ENCODE measurements around the gene CACFD1. TPM values are rescaled to one million over a fixed set of nuclear protein-coding genes. Genes with fewer than 3 reads are reported as not detected.

Gene CACFD1
- total and polyA plus RNA-seq, 2 experiments from 2014 or later = 5.8 to 18.2 TPM

DNA sequence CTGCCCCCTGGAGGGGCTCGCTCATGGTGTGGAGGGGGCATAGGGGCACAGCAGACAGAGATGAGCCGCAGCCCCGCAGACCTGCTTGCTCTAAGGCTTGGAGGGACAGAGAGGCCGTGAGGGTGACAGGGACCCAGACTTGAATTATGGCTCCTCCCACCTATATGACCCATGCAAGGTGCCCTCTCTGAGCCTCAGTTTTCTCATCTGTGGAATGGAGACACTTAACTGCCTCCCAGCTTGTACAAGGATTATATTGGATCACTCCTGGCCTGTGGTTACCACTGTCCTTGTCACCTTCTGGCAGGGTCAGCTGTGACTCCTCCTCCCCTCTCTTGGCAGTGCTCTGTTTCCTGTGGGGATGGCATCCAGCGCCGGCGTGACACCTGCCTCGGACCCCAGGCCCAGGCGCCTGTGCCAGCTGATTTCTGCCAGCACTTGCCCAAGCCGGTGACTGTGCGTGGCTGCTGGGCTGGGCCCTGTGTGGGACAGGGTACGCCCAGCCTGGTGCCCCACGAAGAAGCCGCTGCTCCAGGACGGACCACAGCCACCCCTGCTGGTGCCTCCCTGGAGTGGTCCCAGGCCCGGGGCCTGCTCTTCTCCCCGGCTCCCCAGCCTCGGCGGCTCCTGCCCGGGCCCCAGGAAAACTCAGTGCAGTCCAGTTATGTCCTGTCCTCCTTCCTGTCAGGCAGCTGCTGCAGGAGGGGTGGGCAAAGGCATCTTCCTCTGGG lies 4.7 kb upstream of the CACFD1 start (continued):
- TF ChIP-seq ZNF331 (CRISPR knock-in tag; IDR thresholded peaks at IDR 0.05; ENCODE audit: low read depth) (no peak), EZH2phosphoT487 (IDR thresholded peaks at IDR 0.05; ENCODE audit: unreplicated experiment) (no peak), ZNF114 (CRISPR knock-in tag; IDR thresholded peaks at IDR 0.05) (no peak), POLR2AphosphoS5 (IDR thresholded peaks at IDR 0.05; ENCODE audit: low read depth) (no peak)
- TF ChIP-seq, protein P1, sequence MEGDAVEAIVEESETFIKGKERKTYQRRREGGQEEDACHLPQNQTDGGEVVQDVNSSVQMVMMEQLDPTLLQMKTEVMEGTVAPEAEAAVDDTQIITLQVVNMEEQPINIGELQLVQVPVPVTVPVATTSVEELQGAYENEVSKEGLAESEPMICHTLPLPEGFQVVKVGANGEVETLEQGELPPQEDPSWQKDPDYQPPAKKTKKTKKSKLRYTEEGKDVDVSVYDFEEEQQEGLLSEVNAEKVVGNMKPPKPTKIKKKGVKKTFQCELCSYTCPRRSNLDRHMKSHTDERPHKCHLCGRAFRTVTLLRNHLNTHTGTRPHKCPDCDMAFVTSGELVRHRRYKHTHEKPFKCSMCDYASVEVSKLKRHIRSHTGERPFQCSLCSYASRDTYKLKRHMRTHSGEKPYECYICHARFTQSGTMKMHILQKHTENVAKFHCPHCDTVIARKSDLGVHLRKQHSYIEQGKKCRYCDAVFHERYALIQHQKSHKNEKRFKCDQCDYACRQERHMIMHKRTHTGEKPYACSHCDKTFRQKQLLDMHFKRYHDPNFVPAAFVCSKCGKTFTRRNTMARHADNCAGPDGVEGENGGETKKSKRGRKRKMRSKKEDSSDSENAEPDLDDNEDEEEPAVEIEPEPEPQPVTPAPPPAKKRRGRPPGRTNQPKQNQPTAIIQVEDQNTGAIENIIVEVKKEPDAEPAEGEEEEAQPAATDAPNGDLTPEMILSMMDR (conservative IDR thresholded peaks at IDR 0.05; ENCODE audit: low read depth in 2 of 2) = no peak

DNA sequence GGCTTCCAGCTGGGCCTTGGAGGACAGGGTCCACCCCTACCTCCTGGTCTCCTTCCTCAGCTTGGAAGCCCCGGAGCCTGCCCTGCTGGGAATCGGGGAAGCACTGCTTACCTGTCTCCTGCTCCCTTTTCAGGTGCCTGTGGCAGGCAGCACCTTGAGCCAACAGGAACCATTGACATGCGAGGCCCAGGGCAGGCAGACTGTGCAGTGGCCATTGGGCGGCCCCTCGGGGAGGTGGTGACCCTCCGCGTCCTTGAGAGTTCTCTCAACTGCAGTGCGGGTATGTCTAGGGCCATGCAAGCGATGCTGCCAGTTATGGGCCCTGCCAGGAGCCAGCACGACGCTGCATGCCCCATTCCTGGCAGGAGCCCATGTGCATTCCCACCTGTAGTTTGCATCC lies 3.8 kb upstream of the CACFD1 start:
- no peak overlapping the region for H2AFZ ChIP-seq
- Mint-ChIP-seq H3K27me3 (ENCODE audit: insufficient read depth, low read depth, poor library complexity) (peaks cover 8% of the 10 kb centered on the region), H3K9me3 (no peaks in the 10 kb centered on the region), H3K4me3 (no peak overlapping the region), H3K27ac (no peak overlapping the region), H3K4me1 (peaks cover 6% of the 10 kb centered on the region; the same call in 1 of the 3 replicates), H3K36me3 (ENCODE audit: low read depth) (no peaks in the 10 kb centered on the region)
- H3K79me2 ChIP-seq (replicated peaks; ENCODE audit: insufficient read depth) = no peaks in the 10 kb centered on the region
- no peak overlapping the region for H3K4me2 ChIP-seq
- H3K36me3 ChIP-seq (ENCODE audit: insufficient read depth) = no peaks in the 10 kb centered on the region
- H3F3A ChIP-seq (replicated peaks; ENCODE audit: low read depth) = no peaks in the 10 kb centered on the region
- DNase-seq (ENCODE audit: low spot score) (no peak), ATAC-seq (no peak)
- no peaks in the 10 kb centered on the region for H3K27me3 ChIP-seq (ENCODE audit: insufficient read depth)
- H3K4me1 ChIP-seq (ENCODE audit: insufficient read depth) = peaks cover 12% of the 10 kb centered on the region; the same call in 1 of the 2 replicates
- H3K27ac ChIP-seq (ENCODE audit: low read depth) = no peak overlapping the region
- no peaks in the 10 kb centered on the region for H4K20me1 ChIP-seq (replicated peaks; ENCODE audit: insufficient read depth)
- TF ChIP-seq POLR2AphosphoS5 (IDR thresholded peaks at IDR 0.05; ENCODE audit: low read depth) (no peak), JUNB (IDR thresholded peaks at IDR 0.05; ENCODE audit: unreplicated experiment) (no peak), EZH2phosphoT487 (IDR thresholded peaks at IDR 0.05; ENCODE audit: unreplicated experiment) (no peak), ZNF331 (CRISPR knock-in tag; IDR thresholded peaks at IDR 0.05; ENCODE audit: low read depth) (no peak)
- TF ChIP-seq, protein P1 (conservative IDR thresholded peaks at IDR 0.05; ENCODE audit: low read depth in 2 of 2) = no peak
- TF ChIP-seq, protein P2, sequence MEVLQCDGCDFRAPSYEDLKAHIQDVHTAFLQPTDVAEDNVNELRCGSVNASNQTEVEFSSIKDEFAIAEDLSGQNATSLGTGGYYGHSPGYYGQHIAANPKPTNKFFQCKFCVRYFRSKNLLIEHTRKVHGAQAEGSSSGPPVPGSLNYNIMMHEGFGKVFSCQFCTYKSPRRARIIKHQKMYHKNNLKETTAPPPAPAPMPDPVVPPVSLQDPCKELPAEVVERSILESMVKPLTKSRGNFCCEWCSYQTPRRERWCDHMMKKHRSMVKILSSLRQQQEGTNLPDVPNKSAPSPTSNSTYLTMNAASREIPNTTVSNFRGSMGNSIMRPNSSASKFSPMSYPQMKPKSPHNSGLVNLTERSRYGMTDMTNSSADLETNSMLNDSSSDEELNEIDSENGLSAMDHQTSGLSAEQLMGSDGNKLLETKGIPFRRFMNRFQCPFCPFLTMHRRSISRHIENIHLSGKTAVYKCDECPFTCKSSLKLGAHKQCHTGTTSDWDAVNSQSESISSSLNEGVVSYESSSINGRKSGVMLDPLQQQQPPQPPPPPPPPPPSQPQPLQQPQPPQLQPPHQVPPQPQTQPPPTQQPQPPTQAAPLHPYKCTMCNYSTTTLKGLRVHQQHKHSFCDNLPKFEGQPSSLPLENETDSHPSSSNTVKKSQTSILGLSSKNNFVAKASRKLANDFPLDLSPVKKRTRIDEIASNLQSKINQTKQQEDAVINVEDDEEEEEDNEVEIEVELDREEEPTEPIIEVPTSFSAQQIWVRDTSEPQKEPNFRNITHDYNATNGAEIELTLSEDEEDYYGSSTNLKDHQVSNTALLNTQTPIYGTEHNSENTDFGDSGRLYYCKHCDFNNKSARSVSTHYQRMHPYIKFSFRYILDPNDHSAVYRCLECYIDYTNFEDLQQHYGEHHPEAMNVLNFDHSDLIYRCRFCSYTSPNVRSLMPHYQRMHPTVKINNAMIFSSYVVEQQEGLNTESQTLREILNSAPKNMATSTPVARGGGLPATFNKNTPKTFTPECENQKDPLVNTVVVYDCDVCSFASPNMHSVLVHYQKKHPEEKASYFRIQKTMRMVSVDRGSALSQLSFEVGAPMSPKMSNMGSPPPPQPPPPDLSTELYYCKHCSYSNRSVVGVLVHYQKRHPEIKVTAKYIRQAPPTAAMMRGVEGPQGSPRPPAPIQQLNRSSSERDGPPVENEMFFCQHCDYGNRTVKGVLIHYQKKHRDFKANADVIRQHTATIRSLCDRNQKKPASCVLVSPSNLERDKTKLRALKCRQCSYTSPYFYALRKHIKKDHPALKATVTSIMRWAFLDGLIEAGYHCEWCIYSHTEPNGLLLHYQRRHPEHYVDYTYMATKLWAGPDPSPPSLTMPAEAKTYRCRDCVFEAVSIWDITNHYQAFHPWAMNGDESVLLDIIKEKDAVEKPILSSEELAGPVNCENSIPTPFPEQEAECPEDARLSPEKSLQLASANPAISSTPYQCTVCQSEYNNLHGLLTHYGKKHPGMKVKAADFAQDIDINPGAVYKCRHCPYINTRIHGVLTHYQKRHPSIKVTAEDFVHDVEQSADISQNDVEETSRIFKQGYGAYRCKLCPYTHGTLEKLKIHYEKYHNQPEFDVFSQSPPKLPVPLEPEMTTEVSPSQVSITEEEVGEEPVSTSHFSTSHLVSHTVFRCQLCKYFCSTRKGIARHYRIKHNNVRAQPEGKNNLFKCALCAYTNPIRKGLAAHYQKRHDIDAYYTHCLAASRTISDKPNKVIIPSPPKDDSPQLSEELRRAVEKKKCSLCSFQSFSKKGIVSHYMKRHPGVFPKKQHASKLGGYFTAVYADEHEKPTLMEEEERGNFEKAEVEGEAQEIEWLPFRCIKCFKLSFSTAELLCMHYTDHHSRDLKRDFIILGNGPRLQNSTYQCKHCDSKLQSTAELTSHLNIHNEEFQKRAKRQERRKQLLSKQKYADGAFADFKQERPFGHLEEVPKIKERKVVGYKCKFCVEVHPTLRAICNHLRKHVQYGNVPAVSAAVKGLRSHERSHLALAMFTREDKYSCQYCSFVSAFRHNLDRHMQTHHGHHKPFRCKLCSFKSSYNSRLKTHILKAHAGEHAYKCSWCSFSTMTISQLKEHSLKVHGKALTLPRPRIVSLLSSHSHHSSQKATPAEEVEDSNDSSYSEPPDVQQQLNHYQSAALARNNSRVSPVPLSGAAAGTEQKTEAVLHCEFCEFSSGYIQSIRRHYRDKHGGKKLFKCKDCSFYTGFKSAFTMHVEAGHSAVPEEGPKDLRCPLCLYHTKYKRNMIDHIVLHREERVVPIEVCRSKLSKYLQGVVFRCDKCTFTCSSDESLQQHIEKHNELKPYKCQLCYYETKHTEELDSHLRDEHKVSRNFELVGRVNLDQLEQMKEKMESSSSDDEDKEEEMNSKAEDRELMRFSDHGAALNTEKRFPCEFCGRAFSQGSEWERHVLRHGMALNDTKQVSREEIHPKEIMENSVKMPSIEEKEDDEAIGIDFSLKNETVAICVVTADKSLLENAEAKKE (CRISPR knock-in tag; IDR thresholded peaks at IDR 0.05) = no peak
- no peaks in the 10 kb centered on the region for H3K9me2 ChIP-seq (ENCODE audit: insufficient read depth)
- no peak overlapping the region for H3K4me3 ChIP-seq

All from GM23338 (cell line).